Stimulated activated CD8-positive, alpha-beta memory T cell treated with anti-CD3 and anti-CD28 coated beads, Interleukin-15, amount 100 ng/mL, for 48 hours (primary cell): ENCODE results near the gene KIF9.
A peak's percentile ranks its signal among the peaks of the same experiment; 100 is the strongest.
"Not testable (repeated sequence)": the region's sequence is repeated elsewhere in the genome, so short reads cannot be mapped to it uniquely, and the experiment has no call there.

ENCODE experiments used
- DNase-seq, 2 donors: peaks; one replicate each; pipeline ENCODE4 v3.0.0-alpha.2; 2020; ENCODE audit warnings: low read depth in 2 of 2

Gene KIF9, protein sequence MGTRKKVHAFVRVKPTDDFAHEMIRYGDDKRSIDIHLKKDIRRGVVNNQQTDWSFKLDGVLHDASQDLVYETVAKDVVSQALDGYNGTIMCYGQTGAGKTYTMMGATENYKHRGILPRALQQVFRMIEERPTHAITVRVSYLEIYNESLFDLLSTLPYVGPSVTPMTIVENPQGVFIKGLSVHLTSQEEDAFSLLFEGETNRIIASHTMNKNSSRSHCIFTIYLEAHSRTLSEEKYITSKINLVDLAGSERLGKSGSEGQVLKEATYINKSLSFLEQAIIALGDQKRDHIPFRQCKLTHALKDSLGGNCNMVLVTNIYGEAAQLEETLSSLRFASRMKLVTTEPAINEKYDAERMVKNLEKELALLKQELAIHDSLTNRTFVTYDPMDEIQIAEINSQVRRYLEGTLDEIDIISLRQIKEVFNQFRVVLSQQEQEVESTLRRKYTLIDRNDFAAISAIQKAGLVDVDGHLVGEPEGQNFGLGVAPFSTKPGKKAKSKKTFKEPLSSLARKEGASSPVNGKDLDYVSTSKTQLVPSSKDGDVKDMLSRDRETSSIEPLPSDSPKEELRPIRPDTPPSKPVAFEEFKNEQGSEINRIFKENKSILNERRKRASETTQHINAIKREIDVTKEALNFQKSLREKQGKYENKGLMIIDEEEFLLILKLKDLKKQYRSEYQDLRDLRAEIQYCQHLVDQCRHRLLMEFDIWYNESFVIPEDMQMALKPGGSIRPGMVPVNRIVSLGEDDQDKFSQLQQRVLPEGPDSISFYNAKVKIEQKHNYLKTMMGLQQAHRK

DNA sequence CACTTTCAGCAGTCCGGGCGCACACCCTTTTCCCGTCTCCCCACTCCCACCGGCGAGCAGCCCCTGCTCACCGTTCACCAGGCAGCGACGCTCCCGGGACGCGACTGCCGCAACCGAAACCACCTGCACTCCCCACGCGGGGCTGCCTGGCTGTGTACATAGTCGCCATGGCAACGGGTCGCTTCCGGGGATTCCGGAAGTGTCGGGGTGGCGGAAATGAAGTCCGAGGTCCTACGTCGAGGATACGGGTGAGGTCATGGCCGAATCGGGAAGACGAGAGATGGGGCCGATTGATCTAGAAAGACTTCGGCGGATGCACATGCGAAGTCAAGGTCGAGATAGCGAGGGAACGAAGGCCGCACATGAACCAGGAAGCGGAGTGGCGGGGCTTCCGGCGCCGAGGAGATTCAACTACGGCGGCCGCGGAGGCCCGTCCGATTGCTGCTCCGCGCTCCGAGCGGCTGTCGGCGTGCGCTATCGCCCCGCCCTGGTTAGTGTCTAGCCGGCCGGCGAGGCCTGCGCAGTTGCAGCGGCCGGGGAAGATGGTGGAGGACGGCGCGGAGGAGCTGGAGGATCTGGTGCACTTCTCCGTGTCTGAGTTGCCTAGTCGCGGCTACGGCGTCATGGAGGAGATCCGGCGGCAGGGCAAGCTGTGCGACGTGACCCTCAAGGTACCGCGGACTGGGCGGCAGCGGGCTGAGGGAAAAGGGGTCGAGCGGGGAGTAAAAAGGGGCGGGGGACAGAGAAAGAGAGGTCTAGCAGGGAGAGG is at the start of gene KIF9, which contains the start of gene KLHL18:
Gene KIF9 (minus strand): TSS at position 376 of the 769 bp plus-strand sequence. CDS start 5,425 bp downstream, outside the sequence.
Gene KLHL18 (plus strand): TSS at position 521 of the 769 bp plus-strand sequence. CDS start 22 bp downstream, at position 543.
- DNase-seq: peak; percentile 90 to 94

DNA sequence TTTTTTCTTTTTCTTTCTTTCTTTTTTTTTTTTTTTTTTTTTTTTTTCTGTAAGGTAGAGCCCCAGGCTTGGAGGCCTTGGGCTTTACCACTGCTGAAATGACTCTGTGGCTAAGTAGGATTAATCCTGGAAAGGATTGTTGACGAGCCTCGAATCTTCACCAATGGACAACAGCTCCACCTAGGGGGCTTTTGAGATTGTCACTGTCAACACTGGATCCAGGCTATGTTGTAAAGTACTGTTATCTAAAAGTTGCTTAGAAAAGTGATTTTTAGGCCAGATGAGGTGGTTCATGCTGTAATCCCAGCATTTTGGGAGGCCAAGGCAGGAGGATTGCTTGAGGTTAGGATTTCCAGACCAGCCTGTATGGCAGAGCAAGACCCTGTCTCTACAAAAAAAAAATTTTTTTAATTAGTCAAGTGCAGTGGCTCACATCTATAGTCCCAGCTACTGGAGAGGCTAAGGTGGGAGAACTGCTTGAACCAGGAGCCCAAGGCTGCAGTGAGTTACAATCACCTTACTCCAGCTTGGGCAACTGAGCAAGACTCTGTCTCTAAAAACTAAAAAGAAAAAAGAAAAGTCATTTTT is 41.8 kb upstream of the KIF9 start:
- no peak for DNase-seq

GRCh38 chr3:47323431-47324277 is 41.1 kb upstream of the KIF9 start:
- no peak for DNase-seq

GRCh38 chr3:47319956-47320355 is 37.4 kb upstream of the KIF9 start:
- no peak for DNase-seq

- DNase-seq: no peak
Observed at GRCh38 chr3:47318916-47319315, 36.3 kb upstream of the KIF9 start.

GRCh38 chr3:47316151-47316550 is 33.6 kb upstream of the KIF9 start:
- not testable (repeated sequence) for DNase-seq

GRCh38 chr3:47315069-47315647 is 32.6 kb upstream of the KIF9 start:
- no peak for DNase-seq

- no peak for DNase-seq
Observed at GRCh38 chr3:47314056-47314764, 31.6 kb upstream of the KIF9 start.

GRCh38 chr3:47313341-47314055 is 30.9 kb upstream of the KIF9 start:
- DNase-seq: no peak

- no peak for DNase-seq
Observed at GRCh38 chr3:47310391-47310790, 27.8 kb upstream of the KIF9 start.

DNA sequence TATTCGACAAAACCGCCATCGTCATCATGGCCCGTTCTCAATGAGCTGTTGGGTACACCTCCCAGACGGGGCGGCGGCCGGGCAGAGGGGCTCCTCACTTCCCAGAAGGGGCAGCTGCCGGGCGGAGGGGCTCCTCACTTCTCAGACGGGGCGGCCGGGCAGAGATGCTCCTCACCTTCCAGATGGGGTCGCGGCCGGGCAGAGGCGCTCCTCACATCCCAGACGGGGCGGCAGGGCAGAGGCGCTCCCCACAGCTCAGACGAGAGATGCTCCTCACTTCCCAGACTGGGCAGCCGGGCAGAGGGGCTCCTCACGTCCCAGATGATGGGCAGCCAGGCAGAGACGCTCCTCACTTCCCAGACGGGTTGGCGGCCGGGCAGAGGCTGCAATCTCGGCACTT is 26.6 kb upstream of the KIF9 start:
- DNase-seq: not testable (repeated sequence)

DNA sequence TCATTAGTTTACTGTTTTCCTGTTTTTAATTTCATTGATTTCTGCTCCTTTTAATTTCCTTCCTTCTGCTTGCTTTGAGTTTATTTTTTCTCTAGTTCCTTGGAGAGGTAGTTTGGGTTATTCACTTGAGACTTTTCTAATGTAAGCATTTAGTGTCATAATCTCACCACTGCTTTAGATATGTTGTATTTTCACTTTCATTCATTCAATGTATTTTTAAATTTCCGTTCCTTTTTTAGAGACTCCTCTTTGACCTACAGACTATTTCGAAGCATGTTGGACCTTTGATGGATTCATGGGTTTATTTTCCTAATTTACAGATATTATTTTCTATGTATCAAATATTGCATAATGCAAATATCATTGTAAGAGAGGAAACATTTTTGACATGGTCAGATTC is 23.4 kb upstream of the KIF9 start:
- DNase-seq: no peak

GRCh38 chr3:47301456-47301855 is 18.9 kb upstream of the KIF9 start:
- DNase-seq: no peak

DNA sequence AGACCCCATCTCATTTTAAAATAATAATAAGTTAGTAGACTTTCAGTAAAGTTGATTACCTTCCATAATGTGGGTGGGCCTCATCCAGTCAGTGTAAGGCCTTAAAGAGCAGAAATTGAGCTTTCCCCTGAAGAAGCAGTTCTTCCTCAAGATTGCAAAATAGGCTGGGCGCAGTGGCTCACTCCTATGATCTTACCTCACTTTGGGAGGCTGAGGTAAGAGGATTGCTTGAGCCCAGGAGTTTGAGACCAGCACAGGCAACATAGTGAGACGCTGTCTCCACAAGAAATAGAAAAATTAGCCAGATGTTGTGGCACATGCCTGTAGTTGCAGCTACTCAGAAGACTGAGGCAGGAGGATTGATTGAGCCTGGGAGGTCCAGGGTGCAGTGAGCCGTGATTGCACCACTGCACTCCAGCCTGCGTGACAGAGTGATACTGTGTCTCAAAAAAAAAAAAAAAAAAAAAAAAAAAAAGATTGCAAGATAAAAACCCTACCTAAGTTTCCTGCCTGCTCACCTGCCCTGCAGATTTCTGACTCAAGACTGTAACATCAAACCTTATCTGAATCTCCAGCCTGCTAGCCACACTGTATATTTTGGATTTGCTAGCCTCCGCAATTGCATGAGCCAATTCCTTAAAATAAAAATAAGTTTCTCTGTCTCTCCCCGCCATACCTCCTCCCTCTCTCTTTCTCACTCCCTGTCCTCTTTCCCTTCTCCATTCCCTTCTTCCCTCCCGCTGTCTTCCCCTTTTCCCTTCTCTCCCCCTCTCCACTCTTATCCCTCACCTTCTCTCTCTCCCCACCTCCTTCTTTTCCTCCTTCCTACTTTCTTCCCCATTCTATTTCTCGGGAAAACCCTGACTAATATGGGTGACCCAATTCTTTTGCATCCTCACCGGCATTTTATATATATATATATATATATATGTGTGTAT is 17.1 kb upstream of the KIF9 start:
- no peak for DNase-seq

DNA sequence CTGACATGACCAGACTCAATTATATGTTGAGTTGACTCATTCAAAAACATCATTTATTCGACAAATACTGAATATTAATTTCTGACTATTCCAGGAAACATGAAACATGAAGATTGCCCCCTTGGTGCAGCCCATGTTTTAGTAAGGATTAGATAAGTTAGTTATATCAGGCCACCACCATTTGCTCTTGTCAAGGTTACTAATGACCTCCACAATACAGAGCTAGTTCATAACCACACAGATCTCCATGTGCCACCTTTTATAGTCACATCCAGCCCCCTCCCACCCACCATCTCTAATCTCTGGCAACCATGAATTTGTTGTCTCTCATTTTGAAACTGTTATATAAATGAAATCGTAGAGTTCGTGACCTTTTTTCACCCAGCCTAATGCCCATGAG is 15.8 kb upstream of the KIF9 start:
- no peak for DNase-seq

DNA sequence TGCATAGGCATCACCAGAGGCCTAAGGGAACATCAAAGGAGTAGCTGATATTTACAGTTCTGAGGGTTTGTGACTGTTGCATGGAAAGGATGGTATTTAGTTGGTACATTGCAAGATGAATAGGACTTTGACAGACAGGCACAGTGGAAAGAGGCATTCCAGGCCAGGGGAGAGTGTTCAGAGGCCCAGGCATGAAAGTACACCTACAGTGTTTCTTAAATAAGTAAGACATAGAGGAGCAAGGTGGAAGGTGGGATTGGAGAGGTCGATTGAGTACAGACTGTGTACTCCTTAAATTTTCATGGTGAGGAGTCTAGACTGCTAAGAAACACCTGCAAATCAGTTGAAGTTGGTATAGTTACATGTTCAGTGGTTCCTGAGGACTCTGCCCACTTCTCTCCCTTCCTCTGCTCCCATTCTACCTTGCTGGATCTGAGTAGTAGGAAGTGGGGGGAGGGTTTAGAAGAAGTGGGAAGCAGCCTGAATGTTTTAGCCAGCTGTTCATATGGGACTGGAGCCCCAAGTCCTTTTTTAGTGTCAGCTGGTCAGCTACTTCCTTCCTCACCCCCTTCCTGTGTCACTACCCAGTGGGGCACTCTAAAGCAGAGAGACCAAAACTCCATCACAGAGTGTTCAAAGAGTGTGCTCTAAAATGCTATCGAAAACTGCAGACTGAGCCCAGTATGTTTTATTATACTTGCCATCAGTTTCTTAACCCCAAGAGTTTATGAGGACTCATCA is 14.1 kb upstream of the KIF9 start:
- DNase-seq: no peak

- no peak for DNase-seq
Observed at GRCh38 chr3:47295976-47296375, 13.4 kb upstream of the KIF9 start.
